Sigmoid colon (tissue), 4 donors: Measurements from ENCODE around the gene LFNG.

Source experiments
- POLR2A ChIP-seq, 2 donors: fragments of 450-650 bp; IDR thresholded peaks; one replicate each; pipeline ENCODE4 v1.6.1; 2016; ENCODE audit warnings: antibody characterized with exemption in 2 of 2, mild to moderate bottlenecking in 2 of 2, moderate library complexity in 2 of 2
- POLR2AphosphoS5 ChIP-seq, 4 donors: sonication (generic); formaldehyde crosslinking; IDR thresholded peaks; one replicate each; pipeline ENCODE4 v1.6.1; 2017; ENCODE audit warnings: antibody characterized with exemption in 4 of 4
- TF ChIP-seq, protein P1 (sequence below), 4 experiments: fragments of 450-650 bp in 3 of 4; fragments of 200-600 bp in 1 of 4; IDR thresholded peaks; one replicate each; pipeline ENCODE4 v1.5.1; 2016 to 2019; ENCODE audit warnings: antibody characterized with exemption in 4 of 4, mild to moderate bottlenecking in 3 of 4, moderate library complexity in 2 of 4

DNA sequence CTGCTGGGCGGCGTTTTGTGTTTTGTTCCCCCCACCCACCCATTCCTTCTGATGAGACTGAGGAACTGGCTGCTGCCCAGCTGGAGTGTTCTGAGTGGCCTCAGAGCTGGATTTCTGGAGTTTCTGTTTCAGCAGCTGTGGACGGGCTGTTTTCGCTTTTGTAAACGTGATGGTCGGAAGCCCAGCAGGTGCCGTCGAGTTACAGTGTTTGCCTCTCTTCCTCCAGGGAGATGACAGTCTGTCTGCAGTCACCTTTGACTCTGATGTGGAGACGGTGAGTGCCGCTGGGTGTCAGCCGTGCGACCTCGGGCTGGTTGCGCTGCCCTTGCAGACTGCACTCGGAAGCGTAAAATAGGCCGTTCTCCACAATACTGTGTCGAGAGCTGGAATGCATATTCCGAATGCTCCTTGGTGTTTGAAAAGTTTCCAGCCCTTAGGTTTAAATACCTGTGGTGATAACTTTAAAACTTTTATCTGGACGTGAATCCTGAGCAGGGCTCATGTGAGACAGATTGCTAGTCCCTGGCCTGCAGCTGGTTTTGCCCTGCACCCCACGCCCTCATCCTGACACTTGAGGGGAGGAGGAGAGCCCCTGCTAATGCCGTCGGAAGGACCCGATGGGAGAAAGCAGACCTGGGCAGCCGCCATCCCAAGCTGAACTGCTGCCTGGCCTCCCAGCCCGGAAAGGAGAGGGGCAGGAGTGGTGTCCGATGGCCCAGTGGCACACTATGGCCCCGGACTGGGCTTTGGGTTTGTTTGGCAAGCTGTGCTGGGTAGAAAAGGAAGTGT lies 47.5 kb downstream of the LFNG start:
- TF ChIP-seq POLR2AphosphoS5 (IDR thresholded peaks at IDR 0.05): no peak
- TF ChIP-seq, protein P1, sequence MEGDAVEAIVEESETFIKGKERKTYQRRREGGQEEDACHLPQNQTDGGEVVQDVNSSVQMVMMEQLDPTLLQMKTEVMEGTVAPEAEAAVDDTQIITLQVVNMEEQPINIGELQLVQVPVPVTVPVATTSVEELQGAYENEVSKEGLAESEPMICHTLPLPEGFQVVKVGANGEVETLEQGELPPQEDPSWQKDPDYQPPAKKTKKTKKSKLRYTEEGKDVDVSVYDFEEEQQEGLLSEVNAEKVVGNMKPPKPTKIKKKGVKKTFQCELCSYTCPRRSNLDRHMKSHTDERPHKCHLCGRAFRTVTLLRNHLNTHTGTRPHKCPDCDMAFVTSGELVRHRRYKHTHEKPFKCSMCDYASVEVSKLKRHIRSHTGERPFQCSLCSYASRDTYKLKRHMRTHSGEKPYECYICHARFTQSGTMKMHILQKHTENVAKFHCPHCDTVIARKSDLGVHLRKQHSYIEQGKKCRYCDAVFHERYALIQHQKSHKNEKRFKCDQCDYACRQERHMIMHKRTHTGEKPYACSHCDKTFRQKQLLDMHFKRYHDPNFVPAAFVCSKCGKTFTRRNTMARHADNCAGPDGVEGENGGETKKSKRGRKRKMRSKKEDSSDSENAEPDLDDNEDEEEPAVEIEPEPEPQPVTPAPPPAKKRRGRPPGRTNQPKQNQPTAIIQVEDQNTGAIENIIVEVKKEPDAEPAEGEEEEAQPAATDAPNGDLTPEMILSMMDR (IDR thresholded peaks at IDR 0.05): no peak
- TF ChIP-seq POLR2A (IDR thresholded peaks at IDR 0.05): no peak
